ENCODE results near the gene SLC8A2.

- no peak for TF ChIP-seq CTCF (IDR thresholded peaks at IDR 0.05)
- no peak for TF ChIP-seq EZH2 (IDR thresholded peaks at IDR 0.05; ENCODE audit: borderline replicate concordance, insufficient read depth, low read depth, low read length, poor library complexity, severe bottlenecking)
Observed at GRCh38 chr19:47389150-47389556, 82.5 kb downstream of the SLC8A2 start.
